Gastrocnemius medialis (tissue), 4 donors: ENCODE measurements around the gene TTBK1.

Source experiments
- CTCF ChIP-seq, 5 experiments: fragments of 450-650 bp in 3 of 5; fragments of 200-600 bp in 2 of 5; sonication (generic) in 2 of 5; IDR thresholded peaks in 4 of 5; conservative IDR thresholded peaks in 1 of 5; 1 replicate in 4 of 5; 2 replicates in 1 of 5; pipeline ENCODE4 v1.5.1; 2016 to 2019; ENCODE audit warnings: antibody characterized with exemption in 5 of 5, mild to moderate bottlenecking in 3 of 5, moderate library complexity in 3 of 5
- POLR2A ChIP-seq, 2 donors: fragments of 450-650 bp; IDR thresholded peaks; one replicate each; pipeline ENCODE4 v1.6.1; 2017; ENCODE audit warnings: antibody characterized with exemption in 2 of 2, mild to moderate bottlenecking in 2 of 2, moderate library complexity in 2 of 2

GRCh38 chr6:43274127-43274915, 31.0 kb downstream of the TTBK1 start:
- TF ChIP-seq CTCF (IDR thresholded peaks at IDR 0.05 in 4 of 5, conservative IDR thresholded peaks at IDR 0.05 in 1 of 5), result no peak
- no peak for TF ChIP-seq POLR2A (IDR thresholded peaks at IDR 0.05)
